A172 (cell line): ENCODE results near the gene NUDT5. TPM values are rescaled to one million over a fixed set of nuclear protein-coding genes. Genes with fewer than 3 reads are reported as not detected.
"Not testable (repeated sequence)": the region's sequence is repeated elsewhere in the genome, so short reads cannot be mapped to it uniquely, and the experiment has no call there.

Experiments used
- DNase-seq: peaks from one replicate; pipeline ENCODE4 v3.0.0-alpha.2; 2015; ENCODE audit warnings: low spot score
- total RNA-seq: library from RNA; depleted of rRNA; stranded (reverse); fragments of >200 nt; shearing (Covaris generic); gene quantifications from 2 replicates; pipeline ENCODE4 v1.2.3, GENCODE V29; 2014

NUDT5 gene
- total RNA-seq, 1 experiment from 2014 or later: 198 TPM

- DNase-seq: no peak
These were observed 9.4 kb upstream of the NUDT5 start for GRCh38 chr10:12205082-12205481.

GRCh38 chr10:12202226-12202625 is 6.5 kb upstream of the NUDT5 start:
- no peak for DNase-seq

- peak; percentile 16 for DNase-seq
These were observed 5.9 kb upstream of the NUDT5 start for GRCh38 chr10:12201543-12201942.

GRCh38 chr10:12200850-12201249 is 5.2 kb upstream of the NUDT5 start:
- DNase-seq: no peak

GRCh38 chr10:12198156-12198555 is 2.5 kb upstream of the NUDT5 start:
- DNase-seq: no peak

- no peak for DNase-seq
These were observed 980 bp upstream of the NUDT5 start for GRCh38 chr10:12196531-12197211.

- peak; percentile 28 for DNase-seq
These were observed 449 bp downstream of the NUDT5 start for GRCh38 chr10:12195281-12195602.

GRCh38 chr10:12194752-12195271 is 879 bp downstream of the NUDT5 start:
- DNase-seq: peak; percentile 20

GRCh38 chr10:12193193-12193592 is 2.5 kb downstream of the NUDT5 start:
- no peak for DNase-seq

- DNase-seq: no peak
These were observed 4.0 kb downstream of the NUDT5 start for GRCh38 chr10:12191715-12192114.

- DNase-seq: no peak
These were observed 6.3 kb downstream of the NUDT5 start for GRCh38 chr10:12189426-12189825.

GRCh38 chr10:12188656-12189055 is 7.0 kb downstream of the NUDT5 start:
- no peak for DNase-seq

GRCh38 chr10:12187321-12187905 is 8.3 kb downstream of the NUDT5 start:
- no peak for DNase-seq

GRCh38 chr10:12186323-12186722 is 9.4 kb downstream of the NUDT5 start:
- DNase-seq: peak; percentile 34

GRCh38 chr10:12184165-12184564 is 11.5 kb downstream of the NUDT5 start:
- no peak for DNase-seq

- peak; percentile 15 for DNase-seq
These were observed 14.5 kb downstream of the NUDT5 start for GRCh38 chr10:12181065-12181775.

- DNase-seq: no peak
These were observed 15.3 kb downstream of the NUDT5 start for GRCh38 chr10:12180221-12180974.

- DNase-seq: no peak
These were observed 16.0 kb downstream of the NUDT5 start for GRCh38 chr10:12179606-12180170.

- DNase-seq: peak; percentile 71
These were observed 18.0 kb downstream of the NUDT5 start for GRCh38 chr10:12177642-12178041.

GRCh38 chr10:12171512-12171911 is 24.2 kb downstream of the NUDT5 start:
- not testable (repeated sequence) for DNase-seq

GRCh38 chr10:12165999-12166775 is 29.5 kb downstream of the NUDT5 start:
- no peak for DNase-seq
